OCI-LY1 (cell line): ENCODE measurements around the gene LCN12.

Experiments
- H2AFZ ChIP-seq: fragments of 200-600 bp; sonication (generic), shearing (Covaris generic); 2 replicates; pipeline ENCODE4 v1.6.0; 2014; ENCODE audit warnings: antibody characterized with exemption, mild to moderate bottlenecking, low read length
- H3F3A ChIP-seq: fragments of 200-600 bp; sonication (generic), shearing (Covaris generic); 2 replicates; pipeline ENCODE4 v1.6.0; 2014; ENCODE audit warnings: mild to moderate bottlenecking, antibody characterized with exemption, low read length, moderate library complexity; ENCODE audit not compliant: insufficient read depth
- H3K27ac ChIP-seq: fragments of 200-600 bp; sonication (generic); 2 replicates; pipeline ENCODE4 v1.5.1; 2014; ENCODE audit warnings: low read length, mixed run types, mild to moderate bottlenecking, low read depth; ENCODE audit not compliant: poor library complexity, severe bottlenecking
- H3K27me3 ChIP-seq: fragments of 200-600 bp; sonication (generic); 2 replicates; pipeline ENCODE4 v1.6.0; 2014; ENCODE audit warnings: antibody characterized with exemption, mild to moderate bottlenecking, low read length, moderate library complexity; ENCODE audit not compliant: insufficient read depth
- H3K36me3 ChIP-seq: fragments of 200-600 bp; sonication (generic); 2 replicates; pipeline ENCODE4 v1.6.1; 2014; ENCODE audit warnings: mild to moderate bottlenecking, antibody characterized with exemption, low read length, moderate library complexity, mixed read lengths; ENCODE audit not compliant: insufficient read depth
- H3K4me1 ChIP-seq: fragments of 200-600 bp; sonication (generic); 2 replicates; pipeline ENCODE4 v1.5.1; 2014; ENCODE audit warnings: mild to moderate bottlenecking, low read length, moderate library complexity; ENCODE audit not compliant: insufficient read depth, severe bottlenecking
- H3K4me2 ChIP-seq: fragments of 200-600 bp; sonication (generic), shearing (Covaris generic); 2 replicates; pipeline ENCODE4 v1.6.1; 2014; ENCODE audit warnings: low read length
- H3K4me3 ChIP-seq: fragments of 200-600 bp; sonication (generic); 2 replicates; pipeline ENCODE4 v1.5.1; 2014; ENCODE audit warnings: low read length, low read depth, mild to moderate bottlenecking, mixed read lengths; ENCODE audit not compliant: poor library complexity, severe bottlenecking
- H3K79me2 ChIP-seq: fragments of 200-600 bp; shearing (Covaris generic); 2 replicates; pipeline ENCODE4 v1.6.1; 2016; ENCODE audit warnings: mixed run types, low read length, mixed read lengths; ENCODE audit not compliant: insufficient read depth
- H3K9ac ChIP-seq: fragments of 200-600 bp; sonication (generic), shearing (Covaris generic); 2 replicates; pipeline ENCODE4 v1.6.1; 2014; ENCODE audit warnings: mild to moderate bottlenecking, low read length, mixed read lengths
- H3K9me2 ChIP-seq: fragments of 200-600 bp; sonication (generic), shearing (Covaris generic); 2 replicates; pipeline ENCODE4 v1.6.1; 2014; ENCODE audit warnings: low read depth, mild to moderate bottlenecking, low read length, mixed read lengths
- H3K9me3 ChIP-seq: fragments of 200-600 bp; shearing (Covaris generic); 2 replicates; pipeline ENCODE4 v1.6.1; 2014; ENCODE audit warnings: low read length, mixed read lengths
- H4K20me1 ChIP-seq: fragments of 200-600 bp; sonication (generic), shearing (Covaris generic); 2 replicates; pipeline ENCODE4 v1.6.0; 2016; ENCODE audit warnings: mild to moderate bottlenecking, low read length; ENCODE audit not compliant: insufficient read depth
- CTCF ChIP-seq: fragments of 200-600 bp; sonication (generic), shearing (Covaris generic); IDR thresholded peaks from 2 replicates; pipeline ENCODE4 v1.5.1; 2017; ENCODE audit warnings: mild to moderate bottlenecking, antibody characterized with exemption, low read length, moderate library complexity, mixed read lengths
- EZH2 ChIP-seq: fragments of 200-600 bp; sonication (generic), shearing (Covaris generic); IDR thresholded peaks from 2 replicates; pipeline ENCODE4 v1.8.0; 2017; ENCODE audit warnings: borderline replicate concordance, mixed run types, mild to moderate bottlenecking, antibody characterized with exemption, low read length, moderate library complexity, mixed read lengths

The LCN12 gene

DNA sequence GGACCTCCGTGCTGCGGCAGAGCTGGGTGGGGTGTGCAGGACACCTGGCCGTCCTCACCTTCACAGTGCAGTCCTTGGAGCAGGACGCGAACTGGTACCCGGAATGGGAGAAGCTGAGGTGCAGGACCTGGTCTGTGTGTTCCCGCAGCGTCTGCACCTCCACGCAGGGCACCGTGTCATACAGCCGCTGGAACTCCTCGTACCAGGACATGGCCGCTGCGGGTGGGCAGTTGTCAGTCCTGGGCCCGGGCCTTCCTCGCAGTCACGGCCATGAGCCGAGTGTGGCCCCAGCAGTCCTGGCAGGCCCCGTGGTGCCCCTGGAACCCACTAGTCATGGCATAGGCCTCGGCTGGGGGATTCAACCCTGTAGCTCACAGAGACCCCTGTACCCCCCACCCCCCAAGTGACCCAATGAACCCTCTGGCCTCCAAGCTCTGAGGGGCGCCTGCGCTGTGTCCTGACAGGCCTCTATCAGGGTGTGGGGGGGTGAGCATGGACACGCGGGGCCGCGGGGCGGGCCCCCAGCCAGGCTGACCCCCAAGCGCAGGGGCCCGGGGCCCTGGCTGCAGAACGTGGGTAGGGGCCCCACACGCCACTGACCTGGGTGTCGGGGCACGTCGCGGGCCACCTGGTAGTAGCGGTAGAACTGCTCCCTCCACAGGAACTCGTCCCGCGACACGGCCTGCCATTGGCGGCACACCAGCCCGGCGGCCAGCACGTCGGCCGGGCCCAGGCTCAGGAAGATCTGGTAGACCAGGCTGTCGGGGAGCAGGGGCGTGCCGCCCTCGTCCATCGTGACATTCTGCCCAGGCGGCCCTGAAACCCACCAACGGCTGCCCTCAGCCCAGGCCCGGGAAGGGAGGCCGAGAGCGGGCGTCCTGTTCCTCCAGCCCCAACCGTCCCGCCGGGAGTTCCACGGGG, 8.5 kb upstream of the LCN12 start:
- peak; percentile 8; the same call in 1 of the 2 replicates for TF ChIP-seq CTCF
- no peak for TF ChIP-seq EZH2
- H3K36me3 ChIP-seq: peaks cover 40% of the 10 kb centered on the region
- H2AFZ ChIP-seq: no peak overlapping the region

GRCh38 chr9:136944212-136944518, 7.9 kb upstream of the LCN12 start:
- H3K9ac ChIP-seq: peak overlapping the region; percentile 92
- peak overlapping the region; percentile 91 for H3K4me3 ChIP-seq
- no peak overlapping the region for H3K27ac ChIP-seq
- H3K9me2 ChIP-seq: no peaks in the 10 kb centered on the region
- peaks cover 16% of the 10 kb centered on the region for H3K4me1 ChIP-seq
- H3K27me3 ChIP-seq: no peaks in the 10 kb centered on the region; the same call in 1 of the 2 replicates
- H3K4me2 ChIP-seq: peak overlapping the region; percentile 80
- no peak overlapping the region for H2AFZ ChIP-seq
- H3K36me3 ChIP-seq: peaks cover 37% of the 10 kb centered on the region
- no peaks in the 10 kb centered on the region for H3K9me3 ChIP-seq
- TF ChIP-seq CTCF: no peak
- TF ChIP-seq EZH2: no peak
- H3K79me2 ChIP-seq: no peaks in the 10 kb centered on the region
- 0 out of 2 replicates have a peak, but pooled peaks cover 1% of the 10 kb centered on the region for H3F3A ChIP-seq
- no peaks in the 10 kb centered on the region for H4K20me1 ChIP-seq

More for the DNA sequence above, 8.5 kb upstream of the LCN12 start:
- Histone ChIP-seq H3K4me3 (peak overlapping the region; percentile 91), H3K27me3 (no peaks in the 10 kb centered on the region; the same call in 1 of the 2 replicates), H3K9me2 (no peaks in the 10 kb centered on the region), H3K9ac (peak overlapping the region; percentile 92), H3K27ac (no peak overlapping the region), H3K9me3 (no peaks in the 10 kb centered on the region), H3K4me1 (peaks cover 14% of the 10 kb centered on the region), H3F3A (0 out of 2 replicates have a peak, but pooled peaks cover 3% of the 10 kb centered on the region), H3K4me2 (peak overlapping the region; percentile 80), H4K20me1 (no peaks in the 10 kb centered on the region), H3K79me2 (no peaks in the 10 kb centered on the region)

DNA sequence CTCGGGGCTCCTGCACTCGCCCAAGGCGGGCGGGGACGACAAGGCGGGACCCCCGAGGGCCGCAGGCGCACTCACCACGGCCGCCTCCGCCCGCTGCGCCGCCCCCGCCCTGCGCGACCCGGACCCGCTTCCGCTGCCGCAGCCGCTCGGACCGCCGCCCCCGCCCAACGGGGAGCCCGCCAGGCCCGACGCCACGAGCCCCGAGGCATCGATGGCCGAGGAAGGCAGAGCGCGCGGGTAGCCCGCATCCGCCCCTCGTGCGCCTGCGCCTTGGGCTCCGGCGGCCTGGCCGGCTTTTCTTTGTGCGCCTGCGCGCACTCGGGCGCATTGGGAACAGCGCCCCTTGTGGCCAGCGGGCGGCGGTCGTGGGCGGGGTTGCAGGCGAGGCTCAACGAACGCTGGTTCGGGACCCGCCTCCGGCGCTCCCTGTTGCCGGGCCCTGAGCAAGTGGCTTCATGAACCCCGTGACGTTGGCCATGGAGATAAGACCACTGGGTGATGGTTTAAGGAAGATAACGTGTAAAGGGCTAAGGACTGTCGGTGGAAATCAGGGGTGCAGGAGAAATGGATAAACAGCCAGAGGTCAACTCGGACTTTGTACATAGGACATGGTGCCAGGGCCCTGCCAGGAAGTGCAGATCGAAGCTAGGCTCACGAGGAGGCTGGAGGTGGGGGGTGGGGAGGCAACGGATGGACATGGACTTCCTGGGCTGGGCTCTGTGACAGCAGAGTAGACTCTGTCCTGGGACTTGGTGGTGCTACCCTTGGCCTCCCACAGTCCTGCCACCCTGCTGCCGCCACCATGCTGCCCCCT, 7.3 kb upstream of the LCN12 start, which contains the start of the genes C8G and FBXW5:
Gene C8G, plus strand, starts transcription at position 725 of the 814 bp plus-strand sequence. Its CDS starts 78 bp downstream, at position 803.
Gene FBXW5, minus strand, starts transcription at position 220 of the 814 bp plus-strand sequence. CDS start 655 bp downstream, outside the sequence.
- H2AFZ ChIP-seq: no peak within 1 kb of the TSS
- H3K27ac ChIP-seq: no peak within 1 kb of the TSS

More for the DNA sequence above, 7.3 kb upstream of the LCN12 start, which contains the start of the genes C8G and FBXW5:
- Histone ChIP-seq H3K9ac (peak within 1 kb of the TSS; percentile 92), H3K4me2 (peak within 1 kb of the TSS; percentile 80), H4K20me1 (no peaks in the 10 kb centered on the region), H3K36me3 (peaks cover 33% of the 10 kb centered on the region), H3K9me2 (no peaks in the 10 kb centered on the region), H3K4me1 (peaks cover 19% of the 10 kb centered on the region), H3K9me3 (no peaks in the 10 kb centered on the region), H3K27me3 (no peaks in the 10 kb centered on the region; the same call in 1 of the 2 replicates), H3K79me2 (no peaks in the 10 kb centered on the region), H3K4me3 (peak within 1 kb of the TSS; percentile 91), H3F3A (no peaks in the 10 kb centered on the region)
- TF ChIP-seq CTCF: peak; percentile 87
- no peak for TF ChIP-seq EZH2
